ENCODE measurements around the gene RBFA. TPM values are rescaled to one million over a fixed set of nuclear protein-coding genes. Genes with fewer than 3 reads are reported as not detected.
"Not testable (repeated sequence)": the region's sequence is repeated elsewhere in the genome, so short reads cannot be mapped to it uniquely, and the experiment has no call there.

Gene RBFA
- 25.3 TPM for total RNA-seq
- long read RNA-seq, transcript RBFA-202 (7 exons, 1,407 nt) = major isoform, 20 of 23 reads
- long read RNA-seq, partial matches to known transcripts = 0 of 23 reads
- long read RNA-seq, other reads (novel, unspliced or antisense) = 3 of 23 reads

GRCh38 chr18:80034068-80034851, at the start of gene RBFA:
Gene RBFA, plus strand, starts transcription at chr18:80034434. Its CDS starts 62 bp downstream, at chr18:80034496.
- intact Hi-C loops (cut with DNase I) = loop anchor here (2.0 to 5.0 kb wide), 2 partner anchors 45 to 357 kb away; partner anchors contain the start of genes CTDP1 and TXNL4A
- DNase-seq (ENCODE audit: missing footprints) (peak; percentile 100), ATAC-seq (peak; percentile 97)

- no peak for ATAC-seq
- no peak for DNase-seq (ENCODE audit: missing footprints)
- intact Hi-C loops (cut with DNase I) = loop anchor here (5.0 kb wide), 2 partner anchors 33 to 122 kb away; partner anchors contain the start of genes ADNP2 and SLC66A2
These were observed 49.1 kb upstream of the RBFA start for GRCh38 chr18:79985172-79985571.

GRCh38 chr18:79986726-79987125, 47.5 kb upstream of the RBFA start:
- DNase-seq (ENCODE audit: missing footprints) (no peak), ATAC-seq (no peak)
- intact Hi-C loops (cut with DNase I) = loop anchor here (5.0 kb wide), 2 partner anchors 34 to 121 kb away; partner anchors contain the start of genes ADNP2 and SLC66A2

- intact Hi-C loops (cut with DNase I) = loop anchor here (5.0 kb wide), 2 partner anchors 35 to 120 kb away; partner anchors contain the start of genes ADNP2 and SLC66A2
- no peak for ATAC-seq
These were observed 46.7 kb upstream of the RBFA start for GRCh38 chr18:79987566-79987965.

GRCh38 chr18:79988071-79988450, 46.2 kb upstream of the RBFA start:
- DNase-seq (ENCODE audit: missing footprints) (peak; percentile 84), ATAC-seq (peak; percentile 57)
- intact Hi-C loops (cut with DNase I) = loop anchor here (1.0 to 5.0 kb wide), 4 partner anchors 36 to 309 kb away; partner anchors contain the start of genes ADNP2, CTDP1, RBFA and SLC66A2

More at GRCh38 chr18:79987566-79987965, 46.7 kb upstream of the RBFA start:
- no peak for DNase-seq (ENCODE audit: missing footprints)

- peak; percentile 99 for ATAC-seq
- intact Hi-C loops (cut with DNase I) = loop anchor here (1.0 to 5.0 kb wide), 4 partner anchors 36 to 309 kb away; partner anchors contain the start of genes ADNP2, CTDP1, RBFA and SLC66A2
These were observed 45.6 kb upstream of the RBFA start, which contains the start of gene TXNL4A for GRCh38 chr18:79988451-79989194. Gene TXNL4A, minus strand, starts transcription at chr18:79988563. Its CDS starts 171 bp downstream, at chr18:79988392.

GRCh38 chr18:79989195-79989497, 45.1 kb upstream of the RBFA start:
- no peak for ATAC-seq

More at GRCh38 chr18:79988451-79989194, 45.6 kb upstream of the RBFA start, which contains the start of gene TXNL4A:
- DNase-seq (ENCODE audit: missing footprints) = peak; percentile 95

GRCh38 chr18:79991494-79991893, 42.7 kb upstream of the RBFA start:
- intact Hi-C loops (cut with DNase I) = no loop called here
- no peak for DNase-seq (ENCODE audit: missing footprints)
- no peak for ATAC-seq

More at GRCh38 chr18:79989195-79989497, 45.1 kb upstream of the RBFA start:
- intact Hi-C loops (cut with DNase I) = loop anchor here (2.0 to 5.0 kb wide), 3 partner anchors 37 to 118 kb away; partner anchors contain the start of genes ADNP2, RBFA and SLC66A2
- DNase-seq (ENCODE audit: missing footprints) = no peak

- intact Hi-C loops (cut with DNase I); DNase-seq (ENCODE audit: missing footprints); ATAC-seq: not testable (repeated sequence)
These were observed 34.5 kb upstream of the RBFA start for GRCh38 chr18:79999701-80000100.

- ATAC-seq = no peak
- intact Hi-C loops (cut with DNase I) = no loop called here
- DNase-seq (ENCODE audit: missing footprints) = no peak
These were observed 33.4 kb upstream of the RBFA start for GRCh38 chr18:80000877-80001276.

GRCh38 chr18:80002468-80002867, 31.8 kb upstream of the RBFA start:
- DNase-seq (ENCODE audit: missing footprints) = no peak
- intact Hi-C loops (cut with DNase I) = no loop called here
- no peak for ATAC-seq

GRCh38 chr18:80004600-80005342, 29.5 kb upstream of the RBFA start:
- intact Hi-C loops (cut with DNase I) = no loop called here
- DNase-seq (ENCODE audit: missing footprints) = no peak
- ATAC-seq = no peak

GRCh38 chr18:80006724-80007123, 27.5 kb upstream of the RBFA start:
- DNase-seq (ENCODE audit: missing footprints) = no peak
- intact Hi-C loops (cut with DNase I) = no loop called here

GRCh38 chr18:80009661-80010550, 24.3 kb upstream of the RBFA start:
- intact Hi-C loops (cut with DNase I) = no loop called here
- peak; percentile 96 for ATAC-seq
- peak; percentile 75 for DNase-seq (ENCODE audit: missing footprints)

More at GRCh38 chr18:80006724-80007123, 27.5 kb upstream of the RBFA start:
- no peak for ATAC-seq

GRCh38 chr18:80010551-80010906, 23.7 kb upstream of the RBFA start:
- intact Hi-C loops (cut with DNase I) = no loop called here
- peak; percentile 35 for ATAC-seq
- no peak for DNase-seq (ENCODE audit: missing footprints)

GRCh38 chr18:80011496-80012137, 22.6 kb upstream of the RBFA start:
- DNase-seq (ENCODE audit: missing footprints); intact Hi-C loops (cut with DNase I); ATAC-seq: not testable (repeated sequence)

- ATAC-seq = no peak
- no peak for DNase-seq (ENCODE audit: missing footprints)
- intact Hi-C loops (cut with DNase I) = no loop called here
These were observed 21.5 kb upstream of the RBFA start for GRCh38 chr18:80012714-80013113.

All from Right ventricle myocardium inferior (tissue), 1 donor.